Measurements from ENCODE around the gene STAMBP.

The STAMBP gene

DNA sequence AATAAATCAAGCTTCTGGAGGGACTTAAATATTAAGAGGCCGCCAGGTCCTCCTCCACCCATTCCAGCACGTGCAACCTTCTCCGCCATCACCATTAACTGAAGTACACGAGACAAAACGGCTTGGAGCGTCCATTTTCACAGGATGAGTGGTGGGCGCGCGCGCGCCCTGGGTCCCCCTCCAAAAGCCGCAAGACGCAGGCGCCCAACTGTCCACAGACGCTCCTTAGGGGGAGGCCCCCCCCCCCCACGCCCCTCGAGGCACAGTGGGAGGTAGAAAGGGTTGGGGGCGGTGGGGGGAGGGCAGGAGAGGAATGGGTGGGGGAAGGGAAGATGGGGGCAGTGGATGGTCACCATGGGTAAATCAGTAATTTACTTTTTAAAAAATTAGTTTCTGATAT is 10.5 kb upstream of the STAMBP start:
- in situ Hi-C loops (cut with HindIII; ENCODE audit: low sequenced_read_pairs) = loop anchor here (10.0 kb wide), 1 partner anchor 317 kb away; no protein-coding TSS in a partner anchor
- TF ChIP-seq, protein P1, sequence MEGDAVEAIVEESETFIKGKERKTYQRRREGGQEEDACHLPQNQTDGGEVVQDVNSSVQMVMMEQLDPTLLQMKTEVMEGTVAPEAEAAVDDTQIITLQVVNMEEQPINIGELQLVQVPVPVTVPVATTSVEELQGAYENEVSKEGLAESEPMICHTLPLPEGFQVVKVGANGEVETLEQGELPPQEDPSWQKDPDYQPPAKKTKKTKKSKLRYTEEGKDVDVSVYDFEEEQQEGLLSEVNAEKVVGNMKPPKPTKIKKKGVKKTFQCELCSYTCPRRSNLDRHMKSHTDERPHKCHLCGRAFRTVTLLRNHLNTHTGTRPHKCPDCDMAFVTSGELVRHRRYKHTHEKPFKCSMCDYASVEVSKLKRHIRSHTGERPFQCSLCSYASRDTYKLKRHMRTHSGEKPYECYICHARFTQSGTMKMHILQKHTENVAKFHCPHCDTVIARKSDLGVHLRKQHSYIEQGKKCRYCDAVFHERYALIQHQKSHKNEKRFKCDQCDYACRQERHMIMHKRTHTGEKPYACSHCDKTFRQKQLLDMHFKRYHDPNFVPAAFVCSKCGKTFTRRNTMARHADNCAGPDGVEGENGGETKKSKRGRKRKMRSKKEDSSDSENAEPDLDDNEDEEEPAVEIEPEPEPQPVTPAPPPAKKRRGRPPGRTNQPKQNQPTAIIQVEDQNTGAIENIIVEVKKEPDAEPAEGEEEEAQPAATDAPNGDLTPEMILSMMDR (IDR thresholded peaks at IDR 0.05; ENCODE audit: low read depth, low read length, missing control alignments) = no peak
- DNase-seq (ENCODE audit: low read depth) = no peak
- H3K4me3 ChIP-seq (ENCODE audit: low read depth, low read length) = no peak overlapping the region

DNA sequence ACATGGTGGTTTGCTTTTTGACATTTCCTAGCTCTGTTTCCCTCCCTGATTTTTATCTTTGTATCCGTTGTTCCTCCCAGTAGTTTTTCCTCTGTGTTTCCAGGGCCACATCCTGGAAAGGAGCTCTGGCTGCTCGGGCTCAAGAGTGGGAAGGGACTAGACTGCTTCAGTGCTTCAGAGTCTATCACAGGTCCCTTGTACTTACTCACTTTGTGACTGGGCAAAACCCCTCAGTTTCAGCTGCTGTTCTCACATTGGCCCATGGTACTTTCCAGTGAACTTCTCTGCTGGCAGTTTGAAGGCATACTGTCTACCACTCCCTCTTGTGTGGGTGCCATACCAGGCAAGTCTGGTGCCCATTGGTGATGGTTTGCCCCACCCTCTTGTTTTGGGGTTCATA is 7.5 kb upstream of the STAMBP start:
- H3K4me3 ChIP-seq (ENCODE audit: low read depth, low read length) = no peak overlapping the region
- TF ChIP-seq, protein P1 (IDR thresholded peaks at IDR 0.05; ENCODE audit: low read depth, low read length, missing control alignments) = no peak
- in situ Hi-C loops (cut with HindIII; ENCODE audit: low sequenced_read_pairs) = no loop called here
- no peak for DNase-seq (ENCODE audit: low read depth)

DNA sequence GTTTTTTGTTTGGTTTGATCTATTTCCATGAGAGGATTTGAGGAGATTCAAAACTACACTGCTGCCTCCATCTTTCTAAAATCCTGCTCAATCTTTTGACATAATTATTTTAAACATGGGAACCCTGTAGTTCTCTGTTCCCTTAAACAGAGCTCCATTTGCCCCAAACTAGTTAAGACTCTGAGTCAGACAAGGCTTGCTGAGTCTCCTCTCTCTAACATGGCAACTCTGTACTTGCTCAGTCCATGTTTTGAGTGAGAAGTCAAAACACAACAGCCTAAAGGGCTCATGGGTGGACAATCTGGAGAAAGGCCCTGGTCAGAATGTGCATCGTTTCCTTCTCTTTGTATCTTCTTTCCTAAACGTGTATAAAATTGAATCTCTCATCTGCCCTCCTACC is 7.1 kb upstream of the STAMBP start:
- no peak for DNase-seq (ENCODE audit: low read depth)
- H3K4me3 ChIP-seq (ENCODE audit: low read depth, low read length) = no peak overlapping the region
- TF ChIP-seq, protein P1 (IDR thresholded peaks at IDR 0.05; ENCODE audit: low read depth, low read length, missing control alignments) = no peak
- in situ Hi-C loops (cut with HindIII; ENCODE audit: low sequenced_read_pairs) = no loop called here

DNA sequence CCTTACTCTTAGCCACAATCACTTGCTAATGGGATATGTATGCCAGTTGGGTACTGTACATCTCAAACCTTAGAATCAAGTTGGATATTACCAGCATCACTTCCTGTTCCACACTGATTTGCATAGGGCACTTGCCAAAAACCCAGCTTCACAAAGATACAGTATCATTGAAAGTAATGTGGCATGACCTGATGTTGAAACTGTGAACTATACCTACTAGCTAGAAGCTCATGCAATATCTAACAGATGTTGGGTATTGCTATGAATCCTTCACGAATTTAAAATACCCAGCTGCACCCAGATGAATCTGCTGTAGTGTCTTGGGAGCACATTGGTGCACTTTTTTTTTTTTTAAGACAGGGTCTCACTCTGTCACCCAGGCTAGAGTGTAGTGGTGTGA is 6.5 kb upstream of the STAMBP start:
- in situ Hi-C loops (cut with HindIII; ENCODE audit: low sequenced_read_pairs) = no loop called here
- TF ChIP-seq, protein P1 (IDR thresholded peaks at IDR 0.05; ENCODE audit: low read depth, low read length, missing control alignments) = no peak
- no peak for DNase-seq (ENCODE audit: low read depth)

DNA sequence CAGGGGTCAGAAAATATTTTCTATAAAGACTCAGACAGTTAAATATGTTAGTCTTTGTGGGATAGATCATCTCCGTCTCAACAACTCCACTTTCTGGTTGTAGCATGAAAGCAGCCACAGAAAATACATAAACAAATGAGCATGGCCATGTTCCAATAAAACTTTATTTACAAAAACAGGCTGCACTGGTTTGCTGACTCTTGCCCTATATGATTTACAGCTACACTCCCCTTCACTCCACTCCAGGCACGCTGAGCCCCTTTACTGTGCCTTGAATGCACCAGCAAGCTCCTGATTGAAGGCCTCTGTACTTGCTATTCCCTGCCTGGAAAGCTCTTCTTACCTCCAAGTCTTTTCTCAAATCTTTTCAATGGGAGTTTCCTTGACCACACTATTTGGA is 5.8 kb upstream of the STAMBP start:
- in situ Hi-C loops (cut with HindIII; ENCODE audit: low sequenced_read_pairs) = no loop called here
- DNase-seq (ENCODE audit: low read depth) = no peak
- TF ChIP-seq, protein P1 (IDR thresholded peaks at IDR 0.05; ENCODE audit: low read depth, low read length, missing control alignments) = no peak
- H3K4me3 ChIP-seq (ENCODE audit: low read depth, low read length) = no peak overlapping the region

More for the DNA sequence above, 6.5 kb upstream of the STAMBP start:
- no peak overlapping the region for H3K4me3 ChIP-seq (ENCODE audit: low read depth, low read length)

DNA sequence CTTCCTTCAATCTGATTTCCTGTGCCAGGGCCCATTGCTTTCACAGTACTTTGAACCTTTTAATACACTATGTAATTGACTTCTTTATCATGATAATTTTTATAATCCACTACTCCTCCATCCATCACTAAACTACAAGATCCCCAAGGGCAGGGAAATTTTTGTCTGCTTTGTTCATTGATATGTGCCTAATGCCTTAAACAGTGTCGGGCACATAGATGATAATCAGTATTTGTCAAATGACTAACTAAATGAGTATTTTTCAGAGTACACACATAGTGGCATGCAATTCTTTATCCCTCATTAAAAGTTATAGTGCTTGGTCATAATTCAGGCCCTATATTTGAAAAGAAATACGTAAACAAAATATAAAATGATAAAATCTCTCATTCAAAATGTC is 5.3 kb upstream of the STAMBP start:
- no peak for DNase-seq (ENCODE audit: low read depth)
- TF ChIP-seq, protein P1 (IDR thresholded peaks at IDR 0.05; ENCODE audit: low read depth, low read length, missing control alignments) = no peak
- in situ Hi-C loops (cut with HindIII; ENCODE audit: low sequenced_read_pairs) = no loop called here
- H3K4me3 ChIP-seq (ENCODE audit: low read depth, low read length) = no peak overlapping the region
